Measurements from ENCODE around the gene GPR17. TPM values are rescaled to one million over a fixed set of nuclear protein-coding genes. Genes with fewer than 3 reads are reported as not detected.

The GPR17 gene
- total and polyA plus RNA-seq, 4 donors = 0.30 to 1.4 (median 0.40) TPM; not detected in 1

- 80 to 85% methylated on average over 7 of the region's 7 CpGs for WGBS, 2 donors
- Histone ChIP-seq H3K9me3 (ENCODE audit: control insufficient read depth in 4 of 4, insufficient read depth in 3 of 4, low read length in 3 of 4) (peaks cover 0 to 10% (median 0%) of the 10 kb centered on the region in 4 donors), H3K9ac (ENCODE audit: insufficient read depth in 1 of 2, low read length in 2 of 2) (no peak overlapping the region), H3K27ac (ENCODE audit: low read depth in 1 of 2, low read length in 1 of 2) (no peak overlapping the region), H3K4me1 (ENCODE audit: control insufficient read depth in 5 of 5, insufficient read depth in 5 of 5, low read length in 5 of 5) (no peaks in the 10 kb centered on the region), H3K4me3 (no peak overlapping the region), H3K36me3 (ENCODE audit: control insufficient read depth in 4 of 4, insufficient read depth in 4 of 4, low read length in 4 of 4) (no peaks in the 10 kb centered on the region), H3K27me3 (ENCODE audit: control insufficient read depth in 3 of 3, insufficient read depth in 3 of 3, low read length in 2 of 3) (no peaks in the 10 kb centered on the region)
- ATAC-seq (ENCODE audit: insufficient read depth, low FRiP score) (no peak), DNase-seq (peak in 1 of 3 donors; percentile 9)
- TF ChIP-seq CTCF (IDR thresholded peaks at IDR 0.05; ENCODE audit: control extremely low read depth, extremely low read depth) = no peak
Measured at GRCh38 chr2:127618551-127619202, 27.3 kb upstream of the GPR17 start.

- H3K27ac ChIP-seq (ENCODE audit: low read depth in 1 of 2, low read length in 1 of 2) = no peak overlapping the region
- no peaks in the 10 kb centered on the region for H3K4me1 ChIP-seq (ENCODE audit: control insufficient read depth in 5 of 5, insufficient read depth in 5 of 5, low read length in 5 of 5)
- no peak overlapping the region for H3K4me3 ChIP-seq
- no peak overlapping the region for H3K9ac ChIP-seq (ENCODE audit: insufficient read depth in 1 of 2, low read length in 2 of 2)
- no peak for ATAC-seq (ENCODE audit: insufficient read depth, low FRiP score)
- no peak for TF ChIP-seq CTCF (IDR thresholded peaks at IDR 0.05; ENCODE audit: control extremely low read depth, extremely low read depth)
- no peak for DNase-seq
- peaks cover 0 to 6% (median 0%) of the 10 kb centered on the region in 4 donors for H3K9me3 ChIP-seq (ENCODE audit: control insufficient read depth in 4 of 4, insufficient read depth in 3 of 4, low read length in 3 of 4)
- no peaks in the 10 kb centered on the region for H3K27me3 ChIP-seq (ENCODE audit: control insufficient read depth in 3 of 3, insufficient read depth in 3 of 3, low read length in 2 of 3)
- 95 to 96% methylated on average over 6 of the region's 6 CpGs for WGBS, 2 donors
- H3K36me3 ChIP-seq (ENCODE audit: control insufficient read depth in 4 of 4, insufficient read depth in 4 of 4, low read length in 4 of 4) = no peaks in the 10 kb centered on the region
Measured at GRCh38 chr2:127619203-127619590, 26.8 kb upstream of the GPR17 start.

GRCh38 chr2:127619877-127620705 lies 25.9 kb upstream of the GPR17 start:
- no peaks in the 10 kb centered on the region for H3K36me3 ChIP-seq (ENCODE audit: control insufficient read depth in 4 of 4, insufficient read depth in 4 of 4, low read length in 4 of 4)
- H3K4me3 ChIP-seq = no peak overlapping the region
- no peak for TF ChIP-seq CTCF (IDR thresholded peaks at IDR 0.05; ENCODE audit: control extremely low read depth, extremely low read depth)
- H3K9ac ChIP-seq (ENCODE audit: insufficient read depth in 1 of 2, low read length in 2 of 2) = no peak overlapping the region
- H3K9me3 ChIP-seq (ENCODE audit: control insufficient read depth in 4 of 4, insufficient read depth in 3 of 4, low read length in 3 of 4) = peaks cover 0 to 2% (median 0%) of the 10 kb centered on the region in 4 donors
- no peak overlapping the region for H3K27ac ChIP-seq (ENCODE audit: low read depth in 1 of 2, low read length in 1 of 2)
- WGBS, 2 donors = 80 to 85% methylated on average over 16 of the region's 16 CpGs
- DNase-seq (peak in 1 of 3 donors; percentile 9), ATAC-seq (ENCODE audit: insufficient read depth, low FRiP score) (no peak)
- no peaks in the 10 kb centered on the region for H3K27me3 ChIP-seq (ENCODE audit: control insufficient read depth in 3 of 3, insufficient read depth in 3 of 3, low read length in 2 of 3)
- H3K4me1 ChIP-seq (ENCODE audit: control insufficient read depth in 5 of 5, insufficient read depth in 5 of 5, low read length in 5 of 5) = no peaks in the 10 kb centered on the region

Measured in lung (tissue), 12 donors.